MCF 10A (cell line): ENCODE data around the gene GJD2. TPM values are rescaled to one million over a fixed set of nuclear protein-coding genes. Genes with fewer than 3 reads are reported as not detected.

ENCODE experiments used
- BruUV-seq: library from RNA; stranded (reverse); fragments of 400-500 nt; replicated peaks from 2 replicates; lab custom pipeline; 2021; lab: Mats Ljungman, UMichigan
- CTCF ChIA-PET: fragments of 300-600 bp; sonication (Branson Sonifier 250); formaldehyde crosslinking; extraction: SDS; loops from one replicate; lab custom pipeline; 2021; ENCODE audit warnings: antibody characterized with exemption, inconsistent platforms; lab: Yijun Ruan, JAX
- POLR2A ChIA-PET: fragments of 300-600, 350-650 bp; sonication (Branson Sonifier 250); formaldehyde crosslinking; extraction: SDS; loops from one replicate; lab custom pipeline; 2020; ENCODE audit warnings: antibody characterized with exemption, inconsistent platforms; lab: Yijun Ruan, JAX
- DNase-seq: peaks from one replicate; pipeline ENCODE4 v3.0.0-alpha.2; 2018; ENCODE audit not compliant: unreplicated experiment
- H3K27ac Mint-ChIP-seq: one replicate; pipeline ENCODE4 v1.8.0; 2022; ENCODE audit warnings: mild to moderate bottlenecking, low read depth, mixed read lengths; ENCODE audit not compliant: unreplicated experiment
- H3K27me3 Mint-ChIP-seq: one replicate; pipeline ENCODE4 v1.8.0; 2022; ENCODE audit warnings: mixed read lengths; ENCODE audit not compliant: insufficient read depth, unreplicated experiment
- H3K36me3 Mint-ChIP-seq: one replicate; pipeline ENCODE4 v1.8.0; 2022; ENCODE audit warnings: mild to moderate bottlenecking, moderate library complexity, mixed read lengths; ENCODE audit not compliant: insufficient read depth, unreplicated experiment
- H3K4me1 Mint-ChIP-seq: one replicate; pipeline ENCODE4 v1.8.0; 2022; ENCODE audit warnings: mixed read lengths; ENCODE audit not compliant: insufficient read depth, unreplicated experiment
- H3K4me3 Mint-ChIP-seq: one replicate; pipeline ENCODE4 v1.8.0; 2022; ENCODE audit warnings: mild to moderate bottlenecking, moderate library complexity, mixed read lengths; ENCODE audit not compliant: unreplicated experiment
- H3K9me3 Mint-ChIP-seq: one replicate; pipeline ENCODE4 v1.8.0; 2022; ENCODE audit warnings: mixed read lengths; ENCODE audit not compliant: unreplicated experiment
- intact Hi-C: fragments of 100-400 bp; cut with micrococcal nuclease; formaldehyde crosslinking; loops from 2 replicates; pipeline ENCODE4 v1.14.1; 2022
- total RNA-seq: library from RNA; stranded (reverse); gene quantifications from 2 replicates; pipeline ENCODE4 v1.2.3, GENCODE V29; 2022
- TF ChIP-seq, protein P1 (sequence below): fragments of 200-600 bp; IDR thresholded peaks from one replicate; pipeline ENCODE4 v1.8.0; 2022; ENCODE audit warnings: antibody characterized with exemption, mild to moderate bottlenecking; ENCODE audit not compliant: unreplicated experiment

The GJD2 gene
- total RNA-seq, 1 experiment from 2014 or later = not detected

DNA sequence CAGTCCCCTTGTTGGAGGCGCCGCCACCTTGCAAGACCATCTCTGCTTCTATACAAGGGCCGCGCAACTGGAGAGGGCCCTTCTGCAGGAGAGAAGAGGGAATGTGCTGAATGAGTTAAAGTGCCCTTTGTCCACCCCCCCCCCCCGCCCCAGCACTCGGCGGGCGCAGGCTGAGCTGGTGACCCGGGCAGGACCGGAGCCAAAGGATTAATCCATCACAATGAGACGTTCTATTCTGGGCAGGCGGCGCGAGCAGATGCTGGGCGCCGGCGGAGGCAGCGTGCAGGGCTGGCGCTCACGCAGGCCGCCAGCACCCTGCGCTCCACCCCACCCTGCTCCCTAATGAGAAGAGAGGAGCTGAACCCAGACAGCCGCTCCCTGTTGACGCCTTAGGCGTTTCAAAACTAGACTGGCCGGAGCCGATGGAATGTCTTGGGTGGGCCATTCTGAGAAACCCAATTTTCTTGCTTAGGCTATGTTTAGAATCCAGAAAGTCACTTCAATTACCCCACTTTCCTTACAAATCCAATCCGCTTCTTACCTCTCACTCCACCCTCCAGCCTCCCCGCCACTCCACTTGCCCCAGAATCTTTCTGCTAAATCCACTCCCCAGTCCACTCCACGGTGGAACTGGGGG is 32.9 kb downstream of the GJD2 start:
- Mint-ChIP-seq H3K27me3 (no peaks in the 10 kb centered on the region), H3K4me3 (peak overlapping the region; percentile 53), H3K9me3 (no peaks in the 10 kb centered on the region), H3K27ac (peak overlapping the region; percentile 47), H3K4me1 (peaks cover 9% of the 10 kb centered on the region), H3K36me3 (no peaks in the 10 kb centered on the region)
- CTCF ChIA-PET = interaction anchor here (1.6 kb wide), 1 partner anchor 13 kb away, joined by 8 read pairs; no protein-coding TSS in a partner anchor
- POLR2A ChIA-PET = no interaction called here
- no TSS peak for BruUV-seq
- intact Hi-C loops = loop anchor here (5.0 kb wide), 1 partner anchor 95 kb away; no protein-coding TSS in a partner anchor
- DNase-seq = peak; percentile 66
- TF ChIP-seq, protein P1, sequence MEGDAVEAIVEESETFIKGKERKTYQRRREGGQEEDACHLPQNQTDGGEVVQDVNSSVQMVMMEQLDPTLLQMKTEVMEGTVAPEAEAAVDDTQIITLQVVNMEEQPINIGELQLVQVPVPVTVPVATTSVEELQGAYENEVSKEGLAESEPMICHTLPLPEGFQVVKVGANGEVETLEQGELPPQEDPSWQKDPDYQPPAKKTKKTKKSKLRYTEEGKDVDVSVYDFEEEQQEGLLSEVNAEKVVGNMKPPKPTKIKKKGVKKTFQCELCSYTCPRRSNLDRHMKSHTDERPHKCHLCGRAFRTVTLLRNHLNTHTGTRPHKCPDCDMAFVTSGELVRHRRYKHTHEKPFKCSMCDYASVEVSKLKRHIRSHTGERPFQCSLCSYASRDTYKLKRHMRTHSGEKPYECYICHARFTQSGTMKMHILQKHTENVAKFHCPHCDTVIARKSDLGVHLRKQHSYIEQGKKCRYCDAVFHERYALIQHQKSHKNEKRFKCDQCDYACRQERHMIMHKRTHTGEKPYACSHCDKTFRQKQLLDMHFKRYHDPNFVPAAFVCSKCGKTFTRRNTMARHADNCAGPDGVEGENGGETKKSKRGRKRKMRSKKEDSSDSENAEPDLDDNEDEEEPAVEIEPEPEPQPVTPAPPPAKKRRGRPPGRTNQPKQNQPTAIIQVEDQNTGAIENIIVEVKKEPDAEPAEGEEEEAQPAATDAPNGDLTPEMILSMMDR = no peak

DNA sequence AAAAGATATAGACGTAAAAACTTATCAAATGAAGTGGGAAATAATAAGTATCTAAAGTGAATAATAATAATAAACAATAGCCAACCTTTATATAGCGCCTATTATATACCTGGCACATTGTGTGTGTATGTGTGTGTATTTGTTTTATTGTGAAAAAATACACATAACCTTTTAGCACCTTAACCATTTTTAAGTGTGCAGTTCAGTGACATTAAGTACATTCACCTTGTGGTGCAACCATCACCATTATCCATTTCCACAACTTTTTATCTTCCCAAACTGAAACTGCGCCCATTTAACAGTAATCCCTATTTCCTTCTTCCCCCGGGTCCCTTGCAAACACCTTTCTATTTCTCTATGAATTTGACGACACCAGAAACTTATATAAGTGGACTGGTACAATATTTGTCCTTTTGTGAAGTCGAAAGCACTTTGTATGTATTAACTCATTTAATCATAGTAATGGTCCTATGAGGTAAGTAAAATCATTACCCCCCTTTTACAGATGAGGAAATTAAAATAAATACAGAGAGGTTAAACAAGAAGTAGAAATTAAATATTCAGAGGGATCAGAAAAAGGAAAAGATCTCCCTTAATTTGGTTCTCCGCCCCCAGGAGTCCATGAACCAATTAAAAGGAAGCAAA is 33.5 kb downstream of the GJD2 start:
- Mint-ChIP-seq H3K9me3 (no peaks in the 10 kb centered on the region), H3K4me3 (no peak overlapping the region), H3K27me3 (no peaks in the 10 kb centered on the region), H3K27ac (no peak overlapping the region), H3K4me1 (peaks cover 9% of the 10 kb centered on the region), H3K36me3 (no peaks in the 10 kb centered on the region)
- TF ChIP-seq, protein P1 = no peak
- CTCF ChIA-PET = interaction anchor here (1.1 kb wide), 1 partner anchor 100 kb away, joined by 3 read pairs; no protein-coding TSS in a partner anchor
- intact Hi-C loops = loop anchor here (5.0 kb wide), 1 partner anchor 94 kb away; no protein-coding TSS in a partner anchor
- no TSS peak for BruUV-seq
- POLR2A ChIA-PET = no interaction called here
- no peak for DNase-seq

DNA sequence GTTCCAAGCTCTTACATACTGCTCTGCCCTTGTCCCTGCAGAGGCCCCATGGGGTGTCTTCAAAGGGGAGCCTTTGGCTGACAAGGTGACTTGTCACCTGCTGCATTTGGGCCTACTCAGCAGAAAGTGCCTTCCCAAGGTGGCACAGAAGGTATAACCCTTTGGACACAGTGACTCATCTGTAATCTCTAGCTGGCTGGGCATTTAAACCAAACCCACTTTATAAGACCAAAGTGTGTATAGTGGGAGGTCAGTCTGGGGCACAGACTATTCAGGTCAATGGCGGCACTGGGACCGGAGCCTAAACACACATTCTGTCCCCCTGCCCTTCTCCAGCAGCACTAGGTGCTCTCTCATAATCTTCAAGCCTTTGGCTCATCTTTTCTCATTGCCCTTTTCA is 35.1 kb downstream of the GJD2 start:
- POLR2A ChIA-PET = interaction anchor here (0.8 kb wide), 1 partner anchor 505 kb away, joined by 3 read pairs; no protein-coding TSS in a partner anchor
- H3K36me3 Mint-ChIP-seq = no peaks in the 10 kb centered on the region
- no peaks in the 10 kb centered on the region for H3K27me3 Mint-ChIP-seq
- intact Hi-C loops = loop anchor here (5.0 kb wide), 1 partner anchor 92 kb away; no protein-coding TSS in a partner anchor
- TF ChIP-seq, protein P1 = no peak
- no peak overlapping the region for H3K27ac Mint-ChIP-seq
- DNase-seq = no peak
- H3K4me3 Mint-ChIP-seq = no peak overlapping the region
- no TSS peak for BruUV-seq
- CTCF ChIA-PET = interaction anchor here (0.7 to 4.2 kb wide), 3 partner anchors 9 to 103 kb away, joined by 3 to 27 read pairs (median 3); no protein-coding TSS in a partner anchor
- H3K4me1 Mint-ChIP-seq = peaks cover 9% of the 10 kb centered on the region
- H3K9me3 Mint-ChIP-seq = no peaks in the 10 kb centered on the region
